Smooth muscle cell (in vitro differentiated cells): Measurements from ENCODE around the gene GPN2. TPM values are rescaled to one million over a fixed set of nuclear protein-coding genes. Genes with fewer than 3 reads are reported as not detected.

ENCODE experiments used
- DNase-seq: peaks from one replicate; lab custom pipeline; 2025; ENCODE audit not compliant: unreplicated experiment; lab: John Stamatoyannopoulos, UW
- H2AFZ ChIP-seq: fragments of 200-600 bp; sonication (generic); 2 replicates; pipeline ENCODE4 v1.6.0; 2016; ENCODE audit warnings: antibody characterized with exemption, low read depth, mild to moderate bottlenecking
- H3F3A ChIP-seq: fragments of 200-600 bp; sonication (generic); 2 replicates; pipeline ENCODE4 v1.6.0; 2017; ENCODE audit warnings: antibody characterized with exemption, low read depth
- H3K27ac ChIP-seq: fragments of 200-600 bp; sonication (generic); 2 replicates; pipeline ENCODE4 v1.5.1; 2016; ENCODE audit warnings: low read depth, mild to moderate bottlenecking
- H3K27me3 ChIP-seq: fragments of 200-600 bp; sonication (generic); 2 replicates; pipeline ENCODE4 v1.6.1; 2016; ENCODE audit warnings: low read depth, mild to moderate bottlenecking
- H3K36me3 ChIP-seq: fragments of 200-600 bp; sonication (generic); 2 replicates; pipeline ENCODE4 v1.5.1; 2016; ENCODE audit warnings: low read depth
- H3K4me1 ChIP-seq: fragments of 200-600 bp; sonication (generic); 2 replicates; pipeline ENCODE4 v1.5.1; 2016; ENCODE audit warnings: low read depth
- H3K4me2 ChIP-seq: fragments of 200-600 bp; sonication (generic); 2 replicates; pipeline ENCODE4 v1.6.0; 2016; ENCODE audit warnings: mild to moderate bottlenecking
- H3K4me3 ChIP-seq: fragments of 200-600 bp; sonication (generic); 2 replicates; pipeline ENCODE4 v1.5.1; 2016; ENCODE audit warnings: mild to moderate bottlenecking
- H3K79me2 ChIP-seq: fragments of 200-600 bp; sonication (generic); 2 replicates; pipeline ENCODE4 v1.6.0; 2016; ENCODE audit warnings: low read depth, mild to moderate bottlenecking
- H3K9ac ChIP-seq: fragments of 200-600 bp; sonication (generic); 2 replicates; pipeline ENCODE4 v1.6.0; 2016; ENCODE audit warnings: low read depth
- H3K9me3 ChIP-seq: fragments of 200-600 bp; sonication (generic); replicated peaks from 2 replicates; pipeline ENCODE4 v1.5.1; 2016; ENCODE audit warnings: low read depth
- H4K20me1 ChIP-seq: fragments of 200-600 bp; sonication (generic); 2 replicates; pipeline ENCODE4 v1.6.0; 2016; ENCODE audit warnings: low read depth
- WGBS: methylation state at CpG from one replicate; pipeline ENCODE4 v1.1.7; 2016; ENCODE audit warnings: low lambda C conversion rate; 5-methylcytosine and 5-hydroxymethylcytosine counted together
- polyA plus RNA-seq: library from polyadenylated mRNA; unstranded; fragments of >200 nt; fragmentation: Nextera tagmentation; extraction: Ambion mirVana; gene quantifications from 2 replicates; pipeline ENCODE4 v1.2.1, GENCODE V29; 2016
- total RNA-seq: library from RNA; depleted of rRNA; stranded (reverse); fragments of >200 nt; gene quantifications from 2 replicates; pipeline ENCODE4 v1.2.3, GENCODE V29; 2014
- TF ChIP-seq, protein P1 (sequence below): fragments of 200-600 bp; sonication (generic); IDR thresholded peaks from 2 replicates; pipeline ENCODE4 v1.5.1; 2017; ENCODE audit warnings: borderline replicate concordance, mild to moderate bottlenecking, antibody characterized with exemption; ENCODE audit not compliant: insufficient read depth, poor library complexity, severe bottlenecking

The GPN2 gene
- total and polyA plus RNA-seq, 2 experiments from 2014 or later, result 13.3 to 36.3 TPM

DNA sequence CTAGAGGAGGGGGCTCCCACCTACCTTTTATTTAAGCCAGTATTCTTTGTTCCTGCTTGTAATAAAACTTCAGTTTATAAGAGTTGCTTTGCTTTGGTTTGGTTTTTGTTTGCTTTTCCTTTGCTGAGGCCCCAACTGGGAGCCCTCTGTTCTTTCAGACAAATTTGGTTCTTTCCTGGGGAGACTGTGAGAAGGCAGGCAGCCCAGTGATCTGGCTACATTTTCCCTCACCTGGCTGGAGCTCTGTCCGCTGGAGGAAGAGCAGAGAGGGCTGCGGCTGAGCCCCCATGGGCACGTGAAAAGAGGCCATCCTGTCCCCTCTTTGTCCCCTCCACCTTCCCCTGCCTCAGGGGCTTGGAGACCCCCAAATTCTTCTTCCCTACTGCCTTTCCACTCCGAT is 34.4 kb downstream of the GPN2 start:
- Histone ChIP-seq H3K4me1 (peaks cover 9% of the 10 kb centered on the region), H3K36me3 (no peaks in the 10 kb centered on the region), H3K4me2 (no peak overlapping the region), H3K27me3 (no peaks in the 10 kb centered on the region), H3K9ac (no peak overlapping the region), H3K4me3 (no peak overlapping the region), H3K79me2 (no peaks in the 10 kb centered on the region), H3F3A (no peaks in the 10 kb centered on the region), H3K27ac (peak overlapping the region; percentile 47), H4K20me1 (no peaks in the 10 kb centered on the region), H3K9me3 (no peaks in the 10 kb centered on the region), H2AFZ (no peak overlapping the region)
- no peak for DNase-seq
- WGBS, result 100% methylated on average over 4 of the region's 4 CpGs
- TF ChIP-seq, protein P1, sequence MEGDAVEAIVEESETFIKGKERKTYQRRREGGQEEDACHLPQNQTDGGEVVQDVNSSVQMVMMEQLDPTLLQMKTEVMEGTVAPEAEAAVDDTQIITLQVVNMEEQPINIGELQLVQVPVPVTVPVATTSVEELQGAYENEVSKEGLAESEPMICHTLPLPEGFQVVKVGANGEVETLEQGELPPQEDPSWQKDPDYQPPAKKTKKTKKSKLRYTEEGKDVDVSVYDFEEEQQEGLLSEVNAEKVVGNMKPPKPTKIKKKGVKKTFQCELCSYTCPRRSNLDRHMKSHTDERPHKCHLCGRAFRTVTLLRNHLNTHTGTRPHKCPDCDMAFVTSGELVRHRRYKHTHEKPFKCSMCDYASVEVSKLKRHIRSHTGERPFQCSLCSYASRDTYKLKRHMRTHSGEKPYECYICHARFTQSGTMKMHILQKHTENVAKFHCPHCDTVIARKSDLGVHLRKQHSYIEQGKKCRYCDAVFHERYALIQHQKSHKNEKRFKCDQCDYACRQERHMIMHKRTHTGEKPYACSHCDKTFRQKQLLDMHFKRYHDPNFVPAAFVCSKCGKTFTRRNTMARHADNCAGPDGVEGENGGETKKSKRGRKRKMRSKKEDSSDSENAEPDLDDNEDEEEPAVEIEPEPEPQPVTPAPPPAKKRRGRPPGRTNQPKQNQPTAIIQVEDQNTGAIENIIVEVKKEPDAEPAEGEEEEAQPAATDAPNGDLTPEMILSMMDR, result no peak

DNA sequence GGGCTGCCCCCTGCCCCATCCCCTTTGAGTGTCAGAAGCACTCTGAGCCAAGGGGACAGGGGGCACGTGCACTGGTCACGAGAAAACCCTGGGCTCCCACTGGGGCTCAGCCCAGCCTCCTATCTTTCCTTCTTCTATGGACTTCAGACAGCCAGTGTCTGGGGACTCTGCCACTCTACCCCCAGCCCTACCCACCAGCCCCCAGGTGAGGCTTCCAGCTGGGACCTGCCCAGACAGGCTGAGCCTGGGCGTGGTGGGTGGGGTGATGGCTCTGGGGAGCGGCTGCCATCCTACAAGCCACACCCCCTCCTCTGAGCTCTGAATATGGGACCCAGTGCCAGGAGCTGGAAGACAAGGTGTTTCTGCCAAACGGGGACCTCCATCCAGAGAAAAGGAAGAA is 35.2 kb downstream of the GPN2 start:
- Histone ChIP-seq H3K27me3 (no peaks in the 10 kb centered on the region), H3K4me1 (peaks cover 9% of the 10 kb centered on the region), H3K27ac (peak overlapping the region; percentile 47), H3K36me3 (no peaks in the 10 kb centered on the region), H2AFZ (no peak overlapping the region), H3F3A (no peaks in the 10 kb centered on the region), H4K20me1 (no peaks in the 10 kb centered on the region), H3K9me3 (no peaks in the 10 kb centered on the region), H3K79me2 (no peaks in the 10 kb centered on the region), H3K9ac (no peak overlapping the region), H3K4me2 (no peak overlapping the region), H3K4me3 (no peak overlapping the region)
- DNase-seq, result no peak
- 86% methylated on average over 5 of the region's 5 CpGs for WGBS
- TF ChIP-seq, protein P1, result no peak

DNA sequence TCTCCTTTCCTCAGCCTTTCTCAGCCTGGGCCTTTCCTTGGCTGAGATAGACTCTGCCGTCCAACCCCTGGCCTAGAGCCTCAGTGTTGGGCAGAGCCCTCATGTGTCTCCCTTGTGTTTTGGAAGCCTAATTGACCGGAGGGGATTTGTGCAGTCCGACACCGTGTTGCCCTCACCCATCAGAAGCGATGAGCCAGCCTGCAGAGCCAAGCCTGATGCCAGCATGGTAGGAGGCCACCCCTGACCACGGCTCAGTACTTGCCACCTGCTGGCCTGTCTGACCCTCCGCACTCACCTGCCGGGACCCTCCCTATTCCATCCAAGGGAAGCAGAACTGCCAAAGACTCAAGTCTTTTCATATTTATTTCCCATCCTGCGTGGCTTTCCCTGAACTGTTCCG is 36.5 kb downstream of the GPN2 start:
- no peaks in the 10 kb centered on the region for H3F3A ChIP-seq
- no peak overlapping the region for H3K9ac ChIP-seq
- peaks cover 9% of the 10 kb centered on the region for H3K4me1 ChIP-seq
- no peaks in the 10 kb centered on the region for H3K36me3 ChIP-seq
- no peak for DNase-seq
- H4K20me1 ChIP-seq, result no peaks in the 10 kb centered on the region
- H3K4me2 ChIP-seq, result no peak overlapping the region
- H3K4me3 ChIP-seq, result no peak overlapping the region
- no peaks in the 10 kb centered on the region for H3K79me2 ChIP-seq
- peak overlapping the region; percentile 47 for H3K27ac ChIP-seq
- no peaks in the 10 kb centered on the region for H3K27me3 ChIP-seq
- TF ChIP-seq, protein P1, result no peak
- WGBS, result 96% methylated on average over 10 of the region's 10 CpGs
- no peaks in the 10 kb centered on the region for H3K9me3 ChIP-seq
- no peak overlapping the region for H2AFZ ChIP-seq

DNA sequence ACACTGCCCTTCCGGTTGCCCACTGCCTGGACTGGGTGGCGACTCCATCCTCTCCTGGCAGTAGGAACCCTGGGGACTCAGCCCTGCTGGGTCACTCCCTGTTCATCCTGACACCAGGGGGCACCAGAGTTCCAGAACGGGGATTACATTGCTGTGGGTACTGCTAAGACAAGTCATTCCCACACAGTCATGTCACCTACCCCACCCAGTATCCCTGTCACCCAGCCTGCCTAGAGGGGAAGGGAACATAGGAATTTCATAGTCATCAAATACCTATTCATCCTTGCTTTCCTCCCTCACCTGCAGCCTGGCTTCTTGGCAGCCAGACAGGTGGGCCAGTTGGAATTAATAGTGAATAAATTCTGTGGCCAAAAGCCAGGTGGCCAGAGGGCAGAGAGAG is 36.9 kb downstream of the GPN2 start:
- Histone ChIP-seq H4K20me1 (no peaks in the 10 kb centered on the region), H3K4me3 (no peak overlapping the region), H3K9ac (no peak overlapping the region), H3K79me2 (no peaks in the 10 kb centered on the region), H3K9me3 (no peaks in the 10 kb centered on the region), H3K36me3 (no peaks in the 10 kb centered on the region), H3K4me1 (peaks cover 9% of the 10 kb centered on the region), H3K27ac (peak overlapping the region; percentile 47), H2AFZ (no peak overlapping the region), H3F3A (no peaks in the 10 kb centered on the region), H3K27me3 (no peaks in the 10 kb centered on the region), H3K4me2 (no peak overlapping the region)
- TF ChIP-seq, protein P1, result peak; percentile 75
- 48% methylated on average over 3 of the region's 3 CpGs for WGBS
- peak; percentile 32 for DNase-seq
